Gastroesophageal sphincter (tissue), 3 donors: ENCODE measurements around the gene KRTAP4-9.

ENCODE experiments used
- EP300 ChIP-seq: sonication (generic); formaldehyde crosslinking; IDR thresholded peaks from one replicate; pipeline ENCODE4 v1.6.1; 2017; ENCODE audit warnings: antibody characterized with exemption, mild to moderate bottlenecking
- TF ChIP-seq, protein P1 (sequence below), 4 experiments: fragments of 200-600 bp in 2 of 4; fragments of 450-650 bp in 2 of 4; sonication (generic) in 1 of 4; IDR thresholded peaks; one replicate each; pipeline ENCODE4 v1.5.1; 2017 to 2019; ENCODE audit warnings: antibody characterized with exemption in 4 of 4, mild to moderate bottlenecking in 2 of 4, moderate library complexity in 2 of 4

DNA sequence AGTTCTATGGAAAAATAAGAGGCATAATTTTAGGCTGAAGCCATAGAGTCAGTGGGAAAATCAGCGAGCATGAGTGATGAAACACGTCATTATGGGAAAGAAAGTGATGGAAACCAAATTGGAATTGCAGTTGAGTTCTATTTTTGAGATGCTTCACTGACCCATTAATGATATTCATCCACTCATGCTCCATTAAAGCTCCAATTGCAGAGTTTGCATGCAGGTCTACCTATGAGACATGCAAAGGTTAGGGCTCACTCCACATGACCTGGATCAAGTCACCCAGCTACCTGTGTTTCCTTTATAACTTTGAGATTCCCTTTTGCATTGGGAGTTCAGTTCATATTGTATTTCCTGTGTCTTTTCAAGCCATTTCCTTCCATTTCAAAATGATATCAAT is 31.5 kb upstream of the KRTAP4-9 start:
- TF ChIP-seq EP300 = no peak
- TF ChIP-seq, protein P1, sequence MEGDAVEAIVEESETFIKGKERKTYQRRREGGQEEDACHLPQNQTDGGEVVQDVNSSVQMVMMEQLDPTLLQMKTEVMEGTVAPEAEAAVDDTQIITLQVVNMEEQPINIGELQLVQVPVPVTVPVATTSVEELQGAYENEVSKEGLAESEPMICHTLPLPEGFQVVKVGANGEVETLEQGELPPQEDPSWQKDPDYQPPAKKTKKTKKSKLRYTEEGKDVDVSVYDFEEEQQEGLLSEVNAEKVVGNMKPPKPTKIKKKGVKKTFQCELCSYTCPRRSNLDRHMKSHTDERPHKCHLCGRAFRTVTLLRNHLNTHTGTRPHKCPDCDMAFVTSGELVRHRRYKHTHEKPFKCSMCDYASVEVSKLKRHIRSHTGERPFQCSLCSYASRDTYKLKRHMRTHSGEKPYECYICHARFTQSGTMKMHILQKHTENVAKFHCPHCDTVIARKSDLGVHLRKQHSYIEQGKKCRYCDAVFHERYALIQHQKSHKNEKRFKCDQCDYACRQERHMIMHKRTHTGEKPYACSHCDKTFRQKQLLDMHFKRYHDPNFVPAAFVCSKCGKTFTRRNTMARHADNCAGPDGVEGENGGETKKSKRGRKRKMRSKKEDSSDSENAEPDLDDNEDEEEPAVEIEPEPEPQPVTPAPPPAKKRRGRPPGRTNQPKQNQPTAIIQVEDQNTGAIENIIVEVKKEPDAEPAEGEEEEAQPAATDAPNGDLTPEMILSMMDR (IDR thresholded peaks at IDR 0.05) = no peak
